SHP77 treated with DMSO at 0.1 percent for 48 hours (cell line): Measurements from ENCODE around the gene PHAF1.

Experiments
- DNase-seq: peaks from one replicate; lab custom pipeline; 2025; lab: John Stamatoyannopoulos, UW

The PHAF1 gene

GRCh38 chr16:67163164-67163998, 53.6 kb downstream of the PHAF1 start:
- no peak for DNase-seq

GRCh38 chr16:67163999-67164558, 54.3 kb downstream of the PHAF1 start:
- no peak for DNase-seq

- no peak for DNase-seq
Measured at GRCh38 chr16:67164599-67165061, 54.9 kb downstream of the PHAF1 start, which contains the start of gene HSF4. Gene HSF4 (plus strand): TSS chr16:67164745. CDS start chr16:67164812, 67 bp downstream.

- no peak for DNase-seq
Measured at GRCh38 chr16:67165121-67166078, 55.7 kb downstream of the PHAF1 start.

GRCh38 chr16:67166110-67166547, 56.4 kb downstream of the PHAF1 start:
- no peak for DNase-seq

GRCh38 chr16:67166598-67167168, 56.9 kb downstream of the PHAF1 start:
- no peak for DNase-seq

GRCh38 chr16:67167588-67167987, 57.8 kb downstream of the PHAF1 start:
- no peak for DNase-seq

GRCh38 chr16:67169011-67169451, 59.3 kb downstream of the PHAF1 start:
- DNase-seq: no peak

GRCh38 chr16:67169642-67170167, 60.0 kb downstream of the PHAF1 start:
- peak; percentile 34 for DNase-seq

- DNase-seq: peak; percentile 71
Measured at GRCh38 chr16:67170168-67170948, 60.6 kb downstream of the PHAF1 start, which contains the start of gene NOL3. Gene NOL3 (plus strand): TSS chr16:67170538.

GRCh38 chr16:67170949-67171649, 61.4 kb downstream of the PHAF1 start:
- no peak for DNase-seq

GRCh38 chr16:67173323-67173722, 63.6 kb downstream of the PHAF1 start:
- no peak for DNase-seq

- DNase-seq: peak; percentile 41
Measured at GRCh38 chr16:67173808-67174705, 64.3 kb downstream of the PHAF1 start.

GRCh38 chr16:67174706-67175231, 65.0 kb downstream of the PHAF1 start:
- DNase-seq: no peak

GRCh38 chr16:67176662-67177061, 66.9 kb downstream of the PHAF1 start:
- DNase-seq: no peak

- DNase-seq: peak; percentile 28
Measured at GRCh38 chr16:67177743-67178699, 68.3 kb downstream of the PHAF1 start.

- DNase-seq: no peak
Measured at GRCh38 chr16:67179421-67180080, 69.8 kb downstream of the PHAF1 start.
